Urinary bladder (tissue), 4 donors: ENCODE data around the gene EXOSC1. TPM values are rescaled to one million over a fixed set of nuclear protein-coding genes. Genes with fewer than 3 reads are reported as not detected.
"Not testable (repeated sequence)": the region's sequence is repeated elsewhere in the genome, so short reads cannot be mapped to it uniquely, and the experiment has no call there.

Source experiments
- DNase-seq: peaks from one replicate; pipeline ENCODE4 v3.0.0-alpha.2; 2015; ENCODE audit errors: extremely low spot score
- H3K27ac ChIP-seq: one replicate; pipeline ENCODE4 v1.5.1; 2013; ENCODE audit warnings: low read depth, mild to moderate bottlenecking, moderate library complexity
- H3K36me3 ChIP-seq: one replicate; pipeline ENCODE4 v1.6.1; 2013; ENCODE audit warnings: mild to moderate bottlenecking, moderate library complexity; ENCODE audit not compliant: insufficient read depth
- H3K4me1 ChIP-seq: one replicate; pipeline ENCODE4 v1.6.1; 2013; ENCODE audit warnings: mild to moderate bottlenecking, moderate library complexity; ENCODE audit not compliant: insufficient read depth
- H3K4me3 ChIP-seq: one replicate; pipeline ENCODE4 v1.5.1; 2013; ENCODE audit warnings: low read depth, low read length
- WGBS: extraction: QIAGEN DNeasy Blood & Tissue Kit; methylation state at CpG from one replicate; pipeline ENCODE4 v1.1.7; 2013; 5-methylcytosine and 5-hydroxymethylcytosine counted together
- polyA plus RNA-seq: library from polyadenylated mRNA; stranded (reverse); fragments of 200-250 nt; gene quantifications from one replicate; pipeline ENCODE4 v1.2.3, GENCODE V29; 2013
- total RNA-seq: library from RNA; depleted of rRNA; stranded (reverse); fragments of >200 nt; gene quantifications from one replicate; pipeline ENCODE4 v1.2.3, GENCODE V29; 2014
- donor health status: healthy with polysubstance abuse.
- donor health status: healthy.

Gene EXOSC1
- total and polyA plus RNA-seq, 2 donors = 25.4 to 29.8 TPM

GRCh38 chr10:97412891-97413304 is 32.9 kb downstream of the EXOSC1 start:
- H3K36me3 ChIP-seq = no peaks in the 10 kb centered on the region
- H3K4me1 ChIP-seq = no peaks in the 10 kb centered on the region
- H3K4me3 ChIP-seq = no peak overlapping the region
- 84% methylated on average over 10 of the region's 10 CpGs for WGBS
- H3K27ac ChIP-seq = no peak overlapping the region
- peak; percentile 50 for DNase-seq

GRCh38 chr10:97411406-97411805 is 34.4 kb downstream of the EXOSC1 start:
- 76% methylated on average over 4 of the region's 4 CpGs for WGBS
- DNase-seq = no peak
- no peak overlapping the region for H3K4me3 ChIP-seq
- H3K4me1 ChIP-seq = no peaks in the 10 kb centered on the region
- no peaks in the 10 kb centered on the region for H3K36me3 ChIP-seq
- H3K27ac ChIP-seq = no peak overlapping the region

DNA sequence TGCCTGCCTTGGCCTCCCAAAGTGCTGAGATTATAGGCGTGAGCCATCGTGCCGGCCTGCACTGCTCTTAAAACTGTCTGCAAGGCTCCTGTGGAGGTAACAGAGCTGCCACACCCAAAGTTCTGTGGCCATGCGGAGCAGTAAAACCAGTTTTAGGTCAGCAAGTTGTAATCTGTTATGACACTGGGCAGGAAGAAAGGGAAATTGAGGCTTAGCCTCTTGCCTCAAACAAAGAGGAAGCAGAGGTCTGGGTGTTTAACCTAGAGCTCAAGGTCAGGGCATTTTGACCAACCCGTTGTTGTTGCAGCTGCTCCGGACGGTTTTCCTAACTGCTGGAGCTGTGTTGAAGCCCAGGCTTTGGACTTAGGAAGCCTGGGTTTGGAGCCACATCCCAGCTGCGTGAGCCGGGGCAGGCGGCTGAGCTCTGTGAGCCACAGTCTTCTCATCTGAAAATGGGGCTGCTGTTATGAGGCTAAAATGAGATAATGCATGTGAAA is 37.3 kb downstream of the EXOSC1 start:
- Histone ChIP-seq H3K4me3 (no peak overlapping the region), H3K4me1 (no peaks in the 10 kb centered on the region), H3K36me3 (no peaks in the 10 kb centered on the region), H3K27ac (no peak overlapping the region)
- 72% methylated on average over 10 of the region's 10 CpGs for WGBS
- DNase-seq = peak; percentile 40

DNA sequence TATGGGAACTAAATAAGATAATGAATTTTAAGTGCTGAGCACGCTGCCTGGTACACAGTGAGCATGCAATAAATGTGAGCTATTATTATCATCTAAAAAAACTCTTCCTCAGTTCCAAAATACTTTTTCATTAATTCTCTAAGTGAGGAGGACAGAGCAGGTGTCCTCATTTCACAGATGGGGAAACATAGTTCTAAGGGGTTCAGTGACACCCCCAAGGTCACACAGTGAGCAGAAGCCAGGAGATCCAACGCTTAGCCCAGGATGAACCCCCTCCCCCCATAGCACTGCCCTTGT is 37.9 kb downstream of the EXOSC1 start:
- 89% methylated on average over 2 of the region's 2 CpGs for WGBS
- H3K36me3 ChIP-seq = no peaks in the 10 kb centered on the region
- no peaks in the 10 kb centered on the region for H3K4me1 ChIP-seq
- no peak overlapping the region for H3K27ac ChIP-seq
- DNase-seq = no peak
- no peak overlapping the region for H3K4me3 ChIP-seq

- peak; percentile 66 for DNase-seq
- Histone ChIP-seq H3K4me1 (no peaks in the 10 kb centered on the region), H3K36me3 (no peaks in the 10 kb centered on the region), H3K27ac (no peak overlapping the region), H3K4me3 (no peak overlapping the region)
- WGBS = 4% methylated on average over 10 of the region's 10 CpGs
These were observed 38.4 kb downstream of the EXOSC1 start for GRCh38 chr10:97407211-97407951.

DNA sequence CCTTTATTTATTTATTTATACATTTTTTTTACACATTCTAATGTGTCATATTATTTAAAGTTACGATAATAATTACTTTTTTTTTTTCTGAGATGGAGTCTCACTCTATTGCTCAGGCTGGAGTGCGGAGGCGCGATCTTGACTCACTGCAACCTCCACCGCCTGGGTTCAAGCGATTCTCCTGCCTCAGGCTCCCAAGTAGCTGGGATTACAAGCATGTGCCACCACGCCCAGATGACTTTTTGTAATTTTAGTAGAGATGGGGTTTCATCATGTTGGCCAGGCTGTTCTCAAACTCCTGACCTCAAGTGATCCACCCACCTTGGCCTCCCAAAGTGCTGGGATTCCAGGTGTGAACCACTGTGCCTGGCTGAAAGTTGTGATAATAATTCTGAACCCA is 39.3 kb downstream of the EXOSC1 start:
- not testable (repeated sequence) for H3K4me1 ChIP-seq, H3K36me3 ChIP-seq, H3K4me3 ChIP-seq, H3K27ac ChIP-seq, DNase-seq
- WGBS = 88% methylated on average over 7 of the region's 7 CpGs

DNA sequence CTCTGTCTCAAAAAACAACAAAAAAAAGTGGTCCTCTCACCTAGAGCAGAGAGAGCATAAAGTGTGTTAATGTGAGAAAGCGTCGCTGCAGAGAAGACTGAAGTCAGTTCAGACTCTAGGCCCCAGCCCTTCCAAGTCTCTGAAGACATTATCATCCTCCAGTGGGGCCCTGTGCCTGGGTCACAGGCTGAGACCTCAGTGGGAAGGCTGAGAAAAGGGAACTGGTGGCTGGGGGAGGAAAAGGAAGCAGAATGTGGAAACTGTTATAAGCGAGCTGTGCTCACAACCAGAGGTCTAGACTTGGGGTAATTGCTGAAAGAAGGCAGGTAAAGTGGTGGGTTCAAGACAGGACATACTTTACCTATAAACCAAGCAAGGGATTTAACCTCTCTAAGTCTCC is 39.7 kb downstream of the EXOSC1 start:
- no peaks in the 10 kb centered on the region for H3K36me3 ChIP-seq
- DNase-seq = no peak
- H3K4me1 ChIP-seq = no peaks in the 10 kb centered on the region
- no peak overlapping the region for H3K27ac ChIP-seq
- no peak overlapping the region for H3K4me3 ChIP-seq
- 74% methylated on average over 3 of the region's 3 CpGs for WGBS

- DNase-seq = no peak
- no peak overlapping the region for H3K4me3 ChIP-seq
- no peaks in the 10 kb centered on the region for H3K36me3 ChIP-seq
- no peak overlapping the region for H3K27ac ChIP-seq
- peaks cover 2% of the 10 kb centered on the region for H3K4me1 ChIP-seq
These were observed 41.8 kb downstream of the EXOSC1 start for GRCh38 chr10:97404044-97404443.

GRCh38 chr10:97401455-97401919 is 44.3 kb downstream of the EXOSC1 start:
- Histone ChIP-seq H3K27ac (no peak overlapping the region), H3K4me1 (peaks cover 2% of the 10 kb centered on the region), H3K36me3 (no peaks in the 10 kb centered on the region), H3K4me3 (peak overlapping the region; percentile 63)
- WGBS = 64% methylated on average over 13 of the region's 13 CpGs
- no peak for DNase-seq

GRCh38 chr10:97400665-97401454 is 44.9 kb downstream of the EXOSC1 start, which contains the start of gene RRP12:
Gene RRP12, minus strand, starts transcription at chr10:97401340. Its CDS starts 109 bp downstream, at chr10:97401231.
- WGBS = under 1% methylated on average over 39 of the region's 39 CpGs
- DNase-seq = peak; percentile 99
- Histone ChIP-seq H3K4me3 (peak within 1 kb of the TSS; percentile 63), H3K4me1 (peaks cover 2% of the 10 kb centered on the region), H3K36me3 (no peaks in the 10 kb centered on the region), H3K27ac (peak within 1 kb of the TSS; percentile 54)

DNA sequence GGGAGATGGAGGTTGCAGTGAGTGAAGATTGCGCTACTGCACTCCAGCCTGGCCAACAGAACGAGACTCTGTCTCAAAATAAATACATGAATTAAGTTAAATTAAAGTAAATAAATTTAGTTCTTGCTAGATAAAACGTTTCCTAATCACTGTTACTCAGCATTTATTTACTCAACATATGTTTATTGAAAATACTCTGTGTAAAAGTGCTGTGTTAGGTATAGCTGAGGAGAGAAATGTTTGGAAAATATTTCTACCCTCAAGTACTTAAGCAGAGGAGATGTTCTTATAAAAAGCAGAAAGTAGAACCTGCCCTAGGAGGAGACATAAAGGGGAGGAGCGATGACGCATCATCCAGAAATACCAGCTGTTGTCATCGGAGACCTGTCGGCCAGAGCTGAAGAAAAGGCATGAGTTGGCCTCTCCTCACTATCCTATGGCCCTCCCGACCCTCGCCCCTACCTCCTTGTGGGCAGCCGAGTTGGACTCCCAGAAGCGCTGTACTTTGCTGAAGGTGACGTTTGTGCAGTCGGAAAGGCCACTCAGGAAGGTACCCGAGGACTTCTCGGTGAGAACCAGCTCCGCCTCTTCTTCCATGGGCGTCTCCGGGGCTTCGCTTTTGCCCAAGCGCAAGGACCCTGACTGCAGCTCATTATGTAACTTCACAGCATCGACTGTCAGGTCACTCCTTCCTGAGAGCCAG is 45.8 kb downstream of the EXOSC1 start:
- Histone ChIP-seq H3K36me3 (no peaks in the 10 kb centered on the region), H3K4me1 (peaks cover 2% of the 10 kb centered on the region), H3K4me3 (peak overlapping the region; percentile 63), H3K27ac (no peak overlapping the region)
- DNase-seq = no peak
- 38% methylated on average over 21 of the region's 21 CpGs for WGBS

DNA sequence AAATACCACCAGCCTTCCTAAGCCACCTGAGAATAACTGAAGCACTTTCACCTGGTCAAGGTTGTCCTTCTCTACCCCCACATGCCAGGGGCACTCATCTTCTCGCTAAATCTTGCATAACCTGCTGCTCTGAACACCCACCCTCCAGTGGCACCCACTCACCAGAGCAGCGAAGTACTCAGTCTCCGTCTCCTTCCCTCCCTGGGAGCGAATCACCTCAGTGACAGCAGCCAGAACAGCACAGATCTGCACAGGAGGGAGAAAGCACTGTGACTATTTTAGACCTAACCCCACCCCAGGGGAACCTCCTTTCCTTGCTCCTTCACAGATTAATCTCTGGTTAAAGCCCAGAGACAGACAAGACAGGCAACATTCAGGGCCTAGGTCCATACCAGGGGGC is 49.8 kb downstream of the EXOSC1 start:
- WGBS = 72% methylated on average over 4 of the region's 4 CpGs
- no peak overlapping the region for H3K4me3 ChIP-seq
- peaks cover 2% of the 10 kb centered on the region for H3K4me1 ChIP-seq
- H3K36me3 ChIP-seq = no peaks in the 10 kb centered on the region
- H3K27ac ChIP-seq = no peak overlapping the region
- no peak for DNase-seq

DNA sequence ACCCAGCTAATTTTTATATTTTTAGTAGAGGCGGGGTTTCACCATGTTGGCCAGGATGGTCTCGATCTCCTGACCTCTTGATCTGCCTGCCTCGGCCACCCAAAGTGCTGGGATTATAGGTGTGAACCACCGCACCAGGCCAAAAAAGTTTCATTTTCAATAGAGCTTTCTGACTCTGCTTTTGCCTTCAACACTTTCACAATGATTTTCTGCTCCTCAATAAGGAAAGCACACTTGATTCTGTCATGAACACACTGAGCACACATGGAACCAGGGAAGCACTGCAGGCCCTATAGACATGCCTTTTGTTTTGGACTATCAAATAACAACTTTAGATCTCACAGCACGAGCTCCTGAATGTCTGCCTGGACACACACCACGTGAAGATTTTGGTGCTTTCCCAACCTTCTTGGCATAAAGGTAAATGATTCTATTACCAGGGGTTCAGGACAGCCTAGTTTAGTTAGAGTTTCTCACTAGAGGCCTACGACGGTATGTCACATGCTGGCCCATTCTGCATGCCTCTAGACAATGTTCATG is 52.7 kb downstream of the EXOSC1 start:
- 94% methylated on average over 8 of the region's 8 CpGs for WGBS
- no peak overlapping the region for H3K27ac ChIP-seq

More for the DNA sequence above, 52.7 kb downstream of the EXOSC1 start:
- no peaks in the 10 kb centered on the region for H3K36me3 ChIP-seq
- DNase-seq = no peak
- no peak overlapping the region for H3K4me3 ChIP-seq
- no peaks in the 10 kb centered on the region for H3K4me1 ChIP-seq
